ENCODE measurements around the gene LRRC47.

Gene LRRC47

GRCh38 chr1:3731583-3732433, 64.5 kb downstream of the LRRC47 start:
- no peak for DNase-seq

DNA sequence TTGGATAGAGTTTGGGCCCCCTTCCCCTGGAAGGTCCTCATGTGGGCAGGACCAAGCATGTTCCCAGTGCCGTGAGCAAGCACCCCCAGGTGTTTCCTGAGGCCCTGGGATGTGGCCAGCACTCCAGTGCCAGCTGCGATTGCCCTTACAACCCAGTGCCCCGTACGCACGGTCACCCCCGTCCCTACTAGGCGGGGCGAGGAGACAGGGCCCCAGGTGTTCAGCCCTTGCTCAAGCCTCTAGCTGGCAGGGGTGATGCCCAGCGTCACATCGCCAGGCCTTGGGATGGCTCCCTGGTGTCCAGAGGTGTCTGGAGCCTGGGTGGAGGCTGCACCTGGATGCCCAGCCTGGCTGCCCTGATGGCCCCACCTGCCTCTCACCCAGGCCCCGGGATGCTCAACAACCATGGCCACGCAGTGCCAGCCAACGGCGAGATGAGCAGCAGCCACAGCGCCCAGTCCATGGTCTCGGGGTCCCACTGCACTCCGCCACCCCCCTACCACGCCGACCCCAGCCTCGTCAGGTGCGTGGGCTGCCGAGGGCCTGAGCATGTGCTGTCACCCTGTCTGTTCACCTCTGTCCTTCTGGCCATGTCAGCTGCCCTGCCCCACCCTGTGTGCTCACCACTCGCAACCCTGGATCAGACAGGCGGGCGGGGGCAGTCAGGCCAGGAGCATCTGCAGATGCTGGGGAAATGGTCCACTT, 65.6 kb downstream of the LRRC47 start:
- no peak for DNase-seq

GRCh38 chr1:3729594-3730542, 66.4 kb downstream of the LRRC47 start:
- no peak for DNase-seq

Data from 8988T (cell line).